ENCODE measurements around the gene RNF130.
"Not testable (repeated sequence)": the region's sequence is repeated elsewhere in the genome, so short reads cannot be mapped to it uniquely, and the experiment has no call there.

Gene RNF130

GRCh38 chr5:180018347-180019060, 53.1 kb downstream of the RNF130 start:
- no peak for DNase-seq (ENCODE audit: low read depth)

GRCh38 chr5:180015523-180015922, 56.0 kb downstream of the RNF130 start:
- DNase-seq (ENCODE audit: low read depth): not testable (repeated sequence)

GRCh38 chr5:180013678-180014077, 57.9 kb downstream of the RNF130 start:
- DNase-seq (ENCODE audit: low read depth): no peak

- DNase-seq (ENCODE audit: low read depth): no peak
Measured at GRCh38 chr5:180012316-180012715, 59.2 kb downstream of the RNF130 start.

GRCh38 chr5:180010636-180011035, 60.9 kb downstream of the RNF130 start:
- DNase-seq (ENCODE audit: low read depth): no peak

- no peak for DNase-seq (ENCODE audit: low read depth)
Measured at GRCh38 chr5:180009581-180009980, 62.0 kb downstream of the RNF130 start.

GRCh38 chr5:180008433-180008832, 63.1 kb downstream of the RNF130 start:
- DNase-seq (ENCODE audit: low read depth): no peak

- DNase-seq (ENCODE audit: low read depth): no peak
Measured at GRCh38 chr5:180007582-180007981, 64.0 kb downstream of the RNF130 start.

- DNase-seq (ENCODE audit: low read depth): no peak
Measured at GRCh38 chr5:180006141-180006540, 65.4 kb downstream of the RNF130 start.

GRCh38 chr5:180003127-180003526, 68.4 kb downstream of the RNF130 start:
- no peak for DNase-seq (ENCODE audit: low read depth)

- DNase-seq (ENCODE audit: low read depth): no peak
Measured at GRCh38 chr5:180001742-180002141, 69.8 kb downstream of the RNF130 start.

GRCh38 chr5:180001136-180001535, 70.4 kb downstream of the RNF130 start:
- no peak for DNase-seq (ENCODE audit: low read depth)

GRCh38 chr5:179998485-179998884, 73.1 kb downstream of the RNF130 start:
- DNase-seq (ENCODE audit: low read depth): no peak

- no peak for DNase-seq (ENCODE audit: low read depth)
Measured at GRCh38 chr5:179994583-179995323, 76.8 kb downstream of the RNF130 start.

GRCh38 chr5:179992855-179993254, 78.7 kb downstream of the RNF130 start:
- not testable (repeated sequence) for DNase-seq (ENCODE audit: low read depth)

GRCh38 chr5:179991106-179991505, 80.5 kb downstream of the RNF130 start:
- no peak for DNase-seq (ENCODE audit: low read depth)

- DNase-seq (ENCODE audit: low read depth): not testable (repeated sequence)
Measured at GRCh38 chr5:179990525-179990924, 81.0 kb downstream of the RNF130 start.

- DNase-seq (ENCODE audit: low read depth): no peak
Measured at GRCh38 chr5:179986328-179986727, 85.2 kb downstream of the RNF130 start.

GRCh38 chr5:179981636-179982035, 89.9 kb downstream of the RNF130 start:
- no peak for DNase-seq (ENCODE audit: low read depth)

- DNase-seq (ENCODE audit: low read depth): no peak
Measured at GRCh38 chr5:179980767-179981166, 90.8 kb downstream of the RNF130 start.

- DNase-seq (ENCODE audit: low read depth): no peak
Measured at GRCh38 chr5:179978792-179979191, 92.8 kb downstream of the RNF130 start.

- no peak for DNase-seq (ENCODE audit: low read depth)
Measured at GRCh38 chr5:179975713-179976134, 95.8 kb downstream of the RNF130 start.

- DNase-seq (ENCODE audit: low read depth): no peak
Measured at GRCh38 chr5:179974946-179975712, 96.4 kb downstream of the RNF130 start.

Data from T-helper 22 cell (primary cell).